Ascending aorta (tissue), 2 donors: ENCODE data around the gene TRHDE. TPM values are rescaled to one million over a fixed set of nuclear protein-coding genes. Genes with fewer than 3 reads are reported as not detected.

ENCODE experiments used
- DNase-seq, 2 donors: peaks; one replicate each; pipeline ENCODE4 v3.0.0-alpha.2; 2019; ENCODE audit warnings: low spot score in 2 of 2
- H3K27ac ChIP-seq, 2 donors: fragments of 200-600 bp; sonication (generic); one replicate each; pipeline ENCODE4 v1.5.1; 2016 to 2017; ENCODE audit warnings: mild to moderate bottlenecking in 1 of 2
- H3K27me3 ChIP-seq: fragments of 200-600 bp; sonication (generic); one replicate; pipeline ENCODE4 v1.5.1; 2017
- H3K36me3 ChIP-seq, 2 donors: fragments of 200-600 bp; sonication (generic); one replicate each; pipeline ENCODE4 v1.5.1; 2016
- H3K4me1 ChIP-seq, 2 donors: fragments of 200-600 bp; sonication (generic); one replicate each; pipeline ENCODE4 v1.5.1; 2016 to 2017; ENCODE audit warnings: mild to moderate bottlenecking in 1 of 2
- H3K4me3 ChIP-seq, 2 donors: fragments of 200-600 bp; sonication (generic); one replicate each; pipeline ENCODE4 v1.5.1; 2016 to 2017; ENCODE audit warnings: mild to moderate bottlenecking in 1 of 2
- H3K9me3 ChIP-seq, 2 donors: fragments of 200-600 bp; sonication (generic); one replicate each; pipeline ENCODE4 v1.5.1; 2016
- intact Hi-C: fragments of 100-400 bp; cut with DNase I; formaldehyde crosslinking; loops from one replicate; pipeline ENCODE4 v1.15.1; 2023
- total RNA-seq: library from RNA; depleted of rRNA; stranded (reverse); fragments of >200 nt; gene quantifications from one replicate; pipeline ENCODE4 v1.1.0, GENCODE V29; 2016
- TF ChIP-seq, protein P1 (sequence below), 3 experiments: fragments of 200-600 bp in 2 of 3; fragments of 450-650 bp in 1 of 3; sonication (generic) in 2 of 3; IDR thresholded peaks; one replicate each; pipeline ENCODE4 v1.5.1; 2016 to 2019; ENCODE audit warnings: antibody characterized with exemption in 3 of 3, mild to moderate bottlenecking in 1 of 3, moderate library complexity in 1 of 3

Gene TRHDE
- total RNA-seq, 1 donor from 2014 or later: 34.0 TPM

DNA sequence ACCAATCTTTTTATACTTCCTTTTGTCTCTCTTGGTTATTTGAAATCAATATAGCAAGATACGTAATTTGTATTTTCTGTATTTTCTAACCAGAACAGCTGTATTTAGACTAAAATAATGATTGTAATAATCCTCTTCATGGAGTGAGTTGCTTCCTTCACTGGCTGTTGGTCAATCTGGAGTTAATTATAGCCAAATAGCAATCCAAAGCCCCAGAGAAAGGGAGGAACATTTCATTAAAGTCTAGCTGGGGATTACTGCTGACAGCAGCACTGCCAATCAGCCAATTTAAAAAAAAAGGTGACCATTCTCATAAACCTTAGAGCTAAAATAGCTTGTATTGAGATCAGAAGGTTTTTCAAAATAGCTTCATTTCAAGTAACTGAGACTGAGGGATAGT is 118.0 kb downstream of the TRHDE start:
- DNase-seq: no peak
- TF ChIP-seq, protein P1, sequence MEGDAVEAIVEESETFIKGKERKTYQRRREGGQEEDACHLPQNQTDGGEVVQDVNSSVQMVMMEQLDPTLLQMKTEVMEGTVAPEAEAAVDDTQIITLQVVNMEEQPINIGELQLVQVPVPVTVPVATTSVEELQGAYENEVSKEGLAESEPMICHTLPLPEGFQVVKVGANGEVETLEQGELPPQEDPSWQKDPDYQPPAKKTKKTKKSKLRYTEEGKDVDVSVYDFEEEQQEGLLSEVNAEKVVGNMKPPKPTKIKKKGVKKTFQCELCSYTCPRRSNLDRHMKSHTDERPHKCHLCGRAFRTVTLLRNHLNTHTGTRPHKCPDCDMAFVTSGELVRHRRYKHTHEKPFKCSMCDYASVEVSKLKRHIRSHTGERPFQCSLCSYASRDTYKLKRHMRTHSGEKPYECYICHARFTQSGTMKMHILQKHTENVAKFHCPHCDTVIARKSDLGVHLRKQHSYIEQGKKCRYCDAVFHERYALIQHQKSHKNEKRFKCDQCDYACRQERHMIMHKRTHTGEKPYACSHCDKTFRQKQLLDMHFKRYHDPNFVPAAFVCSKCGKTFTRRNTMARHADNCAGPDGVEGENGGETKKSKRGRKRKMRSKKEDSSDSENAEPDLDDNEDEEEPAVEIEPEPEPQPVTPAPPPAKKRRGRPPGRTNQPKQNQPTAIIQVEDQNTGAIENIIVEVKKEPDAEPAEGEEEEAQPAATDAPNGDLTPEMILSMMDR (IDR thresholded peaks at IDR 0.05): no peak
- Histone ChIP-seq H3K4me3 (no peak overlapping the region), H3K36me3 (no peaks in the 10 kb centered on the region), H3K27ac (no peak overlapping the region), H3K27me3 (no peaks in the 10 kb centered on the region), H3K4me1 (no peaks in the 10 kb centered on the region), H3K9me3 (no peaks in the 10 kb centered on the region)
- intact Hi-C loops: no loop called here

DNA sequence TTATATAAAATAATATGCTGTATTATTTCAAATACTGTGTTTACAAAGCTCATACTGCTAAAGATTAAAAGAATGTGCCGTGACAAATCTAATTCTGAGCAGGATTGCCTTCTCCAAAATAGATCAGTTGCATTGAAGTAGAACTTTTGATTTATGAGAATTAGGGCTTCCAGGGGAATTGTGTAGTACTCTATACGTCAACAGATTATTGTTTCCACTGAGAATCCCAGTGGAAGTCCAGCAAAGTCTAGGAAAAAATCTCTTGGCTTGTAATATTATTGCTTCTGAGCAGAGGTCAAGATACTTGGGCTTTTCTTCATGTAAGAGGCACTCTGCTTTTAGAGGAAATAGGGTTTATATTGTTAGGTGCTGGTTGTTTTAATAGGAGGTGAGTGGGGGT is 133.9 kb downstream of the TRHDE start:
- Histone ChIP-seq H3K27me3 (no peaks in the 10 kb centered on the region), H3K36me3 (no peaks in the 10 kb centered on the region), H3K27ac (no peak overlapping the region), H3K4me1 (no peaks in the 10 kb centered on the region), H3K4me3 (no peak overlapping the region), H3K9me3 (no peaks in the 10 kb centered on the region)
- TF ChIP-seq, protein P1 (IDR thresholded peaks at IDR 0.05): no peak
- intact Hi-C loops: no loop called here
- DNase-seq: no peak

DNA sequence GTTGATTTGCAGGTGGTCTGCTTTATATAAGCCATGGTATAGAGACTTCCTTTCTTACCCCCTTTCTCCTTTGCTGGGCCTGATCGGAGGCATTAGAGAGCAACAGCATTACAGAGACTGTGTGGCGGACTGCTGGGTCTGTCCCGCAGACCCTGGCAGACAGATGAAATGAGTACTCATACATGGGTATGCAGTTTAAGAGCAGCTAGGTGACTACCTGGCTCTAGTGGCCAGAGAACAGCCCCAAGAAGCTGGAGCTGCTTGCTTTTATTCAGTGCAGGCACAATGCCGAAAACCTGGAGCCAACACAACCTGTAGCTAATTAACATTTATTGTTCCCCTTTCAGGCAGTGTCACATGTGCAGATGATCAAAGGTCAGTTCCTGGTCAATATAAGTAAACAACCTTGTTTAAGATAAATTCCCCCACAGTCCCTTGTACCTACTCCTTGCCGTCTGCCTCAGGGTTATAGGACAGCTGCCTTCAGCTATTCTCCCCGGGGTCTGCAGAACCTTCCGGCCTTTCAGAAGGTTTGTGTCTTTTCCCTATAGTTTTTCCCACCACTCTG is 160.0 kb downstream of the TRHDE start:
- intact Hi-C loops: no loop called here
- H3K27me3 ChIP-seq: no peaks in the 10 kb centered on the region
- H3K4me1 ChIP-seq: no peaks in the 10 kb centered on the region
- no peak overlapping the region for H3K4me3 ChIP-seq
- no peak for DNase-seq
- TF ChIP-seq, protein P1 (IDR thresholded peaks at IDR 0.05): no peak
- no peak overlapping the region for H3K27ac ChIP-seq
- H3K9me3 ChIP-seq: no peaks in the 10 kb centered on the region
- H3K36me3 ChIP-seq: no peaks in the 10 kb centered on the region

DNA sequence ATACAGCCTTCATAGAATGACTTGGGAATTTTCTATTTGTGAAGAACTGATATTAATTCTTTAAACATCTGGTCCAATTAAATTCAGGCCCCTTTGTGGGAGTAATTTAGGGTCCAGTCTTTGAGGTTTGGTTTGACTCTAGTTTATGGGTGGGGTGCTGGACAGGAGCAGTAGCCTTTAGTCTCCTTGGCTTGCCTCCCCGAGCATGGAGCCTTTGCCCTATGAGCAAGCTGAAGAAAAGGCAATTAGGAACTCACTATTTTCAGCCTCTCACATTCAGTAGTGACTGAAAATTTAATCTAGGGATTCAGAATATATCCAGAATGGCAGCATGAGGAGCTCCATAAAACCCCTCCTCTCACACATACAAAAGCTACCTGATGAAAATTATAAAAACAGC is 161.1 kb downstream of the TRHDE start:
- Histone ChIP-seq H3K27me3 (no peaks in the 10 kb centered on the region), H3K9me3 (no peaks in the 10 kb centered on the region), H3K36me3 (no peaks in the 10 kb centered on the region), H3K4me1 (no peaks in the 10 kb centered on the region), H3K4me3 (no peak overlapping the region), H3K27ac (no peak overlapping the region)
- no peak for DNase-seq
- TF ChIP-seq, protein P1 (IDR thresholded peaks at IDR 0.05): no peak
- intact Hi-C loops: no loop called here

DNA sequence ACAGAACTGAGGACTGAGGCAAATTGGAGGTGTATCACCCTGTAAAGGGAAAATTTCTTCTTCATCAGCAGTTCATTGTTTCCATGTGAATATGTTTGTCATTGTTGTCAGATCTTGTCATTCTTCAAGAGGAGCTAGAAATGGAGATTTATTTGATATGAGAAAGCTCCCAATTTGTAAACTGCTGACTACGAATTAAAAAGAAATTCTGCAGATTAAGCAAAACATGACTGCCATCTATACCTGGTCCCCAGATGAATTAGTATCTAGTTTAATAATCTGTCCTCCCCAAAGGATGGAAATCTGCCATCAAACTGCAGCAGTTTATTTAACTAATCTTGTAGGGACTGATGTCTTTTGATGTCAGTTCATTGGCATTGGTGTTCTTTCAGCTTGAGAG is 162.8 kb downstream of the TRHDE start:
- H3K27me3 ChIP-seq: no peaks in the 10 kb centered on the region
- H3K4me1 ChIP-seq: no peaks in the 10 kb centered on the region
- no peaks in the 10 kb centered on the region for H3K36me3 ChIP-seq
- no peak overlapping the region for H3K4me3 ChIP-seq
- intact Hi-C loops: no loop called here
- TF ChIP-seq, protein P1 (IDR thresholded peaks at IDR 0.05): no peak
- H3K9me3 ChIP-seq: no peaks in the 10 kb centered on the region
- DNase-seq: no peak
- H3K27ac ChIP-seq: no peak overlapping the region

DNA sequence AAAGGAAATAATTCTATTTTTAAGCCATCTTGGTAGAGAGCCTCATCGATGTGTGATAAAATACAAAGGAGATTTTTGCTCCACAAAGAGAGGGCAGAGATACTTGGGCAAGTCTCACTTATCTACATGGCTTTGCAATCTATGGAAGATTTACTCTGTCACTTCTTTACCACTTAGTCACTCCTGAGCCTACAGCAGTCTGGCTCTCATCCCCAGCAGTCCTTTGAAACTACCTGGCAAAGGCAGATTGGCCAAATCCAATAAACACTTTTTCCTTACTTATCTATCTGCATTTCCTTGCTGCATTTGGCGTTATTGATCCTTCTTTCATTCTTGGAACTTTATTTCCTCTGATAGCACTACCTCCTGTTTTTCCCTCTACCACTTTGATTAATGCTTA is 170.0 kb downstream of the TRHDE start:
- H3K4me3 ChIP-seq: no peak overlapping the region
- TF ChIP-seq, protein P1 (IDR thresholded peaks at IDR 0.05): no peak
- no peak for DNase-seq
- intact Hi-C loops: no loop called here
- no peak overlapping the region for H3K27ac ChIP-seq
- H3K9me3 ChIP-seq: no peaks in the 10 kb centered on the region
- H3K27me3 ChIP-seq: no peaks in the 10 kb centered on the region
- H3K36me3 ChIP-seq: no peaks in the 10 kb centered on the region
- H3K4me1 ChIP-seq: no peaks in the 10 kb centered on the region
